ENCODE measurements around the gene KLHL22. TPM values are rescaled to one million over a fixed set of nuclear protein-coding genes. Genes with fewer than 3 reads are reported as not detected.

Gene KLHL22
- total and polyA plus RNA-seq, 2 of the 13 experiments (the other 11 are each of a cell fraction or from before 2014, with no cell fraction given) = 10.9 to 14.8 TPM

DNA sequence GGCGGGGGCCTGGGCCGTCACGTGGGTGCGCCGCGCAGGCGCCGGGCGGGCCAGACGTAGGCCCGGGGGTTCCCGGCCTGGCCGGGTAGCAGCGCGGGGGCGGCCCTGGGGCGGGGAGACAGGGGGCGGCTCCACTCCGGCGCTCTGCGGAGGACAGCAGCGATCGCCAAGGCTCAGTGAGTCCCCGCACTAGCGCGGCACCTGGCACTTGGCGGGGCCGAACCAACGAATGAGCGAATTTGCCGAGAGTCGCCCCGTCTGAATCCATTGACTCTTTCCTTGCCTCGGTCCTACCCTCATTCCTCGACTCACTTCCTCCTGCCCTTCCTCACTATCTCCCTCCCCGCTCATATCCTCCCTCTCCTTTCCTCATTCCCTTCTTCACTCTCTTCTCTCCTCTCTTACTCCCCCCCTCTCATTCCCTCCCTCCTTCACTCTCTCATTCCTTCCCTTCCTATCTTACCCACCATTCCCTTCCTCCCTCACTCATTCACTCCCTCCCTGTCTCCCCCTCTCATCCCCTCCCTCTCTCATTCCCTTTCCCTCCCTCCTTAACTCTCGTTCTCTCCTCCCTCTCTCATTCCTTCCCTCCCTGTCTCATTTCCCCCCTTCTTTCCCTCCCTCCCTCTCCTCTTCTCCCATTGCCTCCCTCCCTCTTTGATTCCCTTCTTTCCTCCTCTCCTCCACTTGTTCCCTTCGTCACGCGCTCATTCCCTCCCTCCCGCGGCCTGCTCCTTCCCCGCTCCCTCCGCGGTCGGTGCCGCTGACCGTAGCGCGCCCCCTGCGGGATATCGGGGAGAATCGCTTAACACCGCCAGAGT is 476 bp upstream of the KLHL22 start (continued):
- TF ChIP-seq NFYB (CRISPR knock-in tag; IDR thresholded peaks at IDR 0.05) = no peak
- TF ChIP-seq RFXANK (CRISPR knock-in tag; IDR thresholded peaks at IDR 0.05) = 0 out of 2 replicates have a peak, but pooled peaks have one; percentile 66
- TF ChIP-seq, protein P1, sequence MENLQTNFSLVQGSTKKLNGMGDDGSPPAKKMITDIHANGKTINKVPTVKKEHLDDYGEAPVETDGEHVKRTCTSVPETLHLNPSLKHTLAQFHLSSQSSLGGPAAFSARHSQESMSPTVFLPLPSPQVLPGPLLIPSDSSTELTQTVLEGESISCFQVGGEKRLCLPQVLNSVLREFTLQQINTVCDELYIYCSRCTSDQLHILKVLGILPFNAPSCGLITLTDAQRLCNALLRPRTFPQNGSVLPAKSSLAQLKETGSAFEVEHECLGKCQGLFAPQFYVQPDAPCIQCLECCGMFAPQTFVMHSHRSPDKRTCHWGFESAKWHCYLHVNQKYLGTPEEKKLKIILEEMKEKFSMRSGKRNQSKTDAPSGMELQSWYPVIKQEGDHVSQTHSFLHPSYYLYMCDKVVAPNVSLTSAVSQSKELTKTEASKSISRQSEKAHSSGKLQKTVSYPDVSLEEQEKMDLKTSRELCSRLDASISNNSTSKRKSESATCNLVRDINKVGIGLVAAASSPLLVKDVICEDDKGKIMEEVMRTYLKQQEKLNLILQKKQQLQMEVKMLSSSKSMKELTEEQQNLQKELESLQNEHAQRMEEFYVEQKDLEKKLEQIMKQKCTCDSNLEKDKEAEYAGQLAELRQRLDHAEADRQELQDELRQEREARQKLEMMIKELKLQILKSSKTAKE (CRISPR knock-in tag; IDR thresholded peaks at IDR 0.05; ENCODE audit: borderline replicate concordance) = peak; percentile 44; the same call in 1 of the 2 replicates
- TF ChIP-seq, protein P2, sequence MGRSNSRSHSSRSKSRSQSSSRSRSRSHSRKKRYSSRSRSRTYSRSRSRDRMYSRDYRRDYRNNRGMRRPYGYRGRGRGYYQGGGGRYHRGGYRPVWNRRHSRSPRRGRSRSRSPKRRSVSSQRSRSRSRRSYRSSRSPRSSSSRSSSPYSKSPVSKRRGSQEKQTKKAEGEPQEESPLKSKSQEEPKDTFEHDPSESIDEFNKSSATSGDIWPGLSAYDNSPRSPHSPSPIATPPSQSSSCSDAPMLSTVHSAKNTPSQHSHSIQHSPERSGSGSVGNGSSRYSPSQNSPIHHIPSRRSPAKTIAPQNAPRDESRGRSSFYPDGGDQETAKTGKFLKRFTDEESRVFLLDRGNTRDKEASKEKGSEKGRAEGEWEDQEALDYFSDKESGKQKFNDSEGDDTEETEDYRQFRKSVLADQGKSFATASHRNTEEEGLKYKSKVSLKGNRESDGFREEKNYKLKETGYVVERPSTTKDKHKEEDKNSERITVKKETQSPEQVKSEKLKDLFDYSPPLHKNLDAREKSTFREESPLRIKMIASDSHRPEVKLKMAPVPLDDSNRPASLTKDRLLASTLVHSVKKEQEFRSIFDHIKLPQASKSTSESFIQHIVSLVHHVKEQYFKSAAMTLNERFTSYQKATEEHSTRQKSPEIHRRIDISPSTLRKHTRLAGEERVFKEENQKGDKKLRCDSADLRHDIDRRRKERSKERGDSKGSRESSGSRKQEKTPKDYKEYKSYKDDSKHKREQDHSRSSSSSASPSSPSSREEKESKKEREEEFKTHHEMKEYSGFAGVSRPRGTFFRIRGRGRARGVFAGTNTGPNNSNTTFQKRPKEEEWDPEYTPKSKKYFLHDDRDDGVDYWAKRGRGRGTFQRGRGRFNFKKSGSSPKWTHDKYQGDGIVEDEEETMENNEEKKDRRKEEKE (IDR thresholded peaks at IDR 0.05) = no peak
- TF ChIP-seq ZNF609 (CRISPR knock-in tag; IDR thresholded peaks at IDR 0.05; ENCODE audit: borderline replicate concordance) = no peak
- no peak for TF ChIP-seq ZNF318 (CRISPR knock-in tag; IDR thresholded peaks at IDR 0.05)

Measured in HepG2 (cell line).